Right kidney (tissue), 1 donor: Measurements from ENCODE around the gene MROH9.

Experiments
- DNase-seq: peaks from one replicate; pipeline ENCODE4 v3.0.0-alpha.2; 2016

The MROH9 gene

DNA sequence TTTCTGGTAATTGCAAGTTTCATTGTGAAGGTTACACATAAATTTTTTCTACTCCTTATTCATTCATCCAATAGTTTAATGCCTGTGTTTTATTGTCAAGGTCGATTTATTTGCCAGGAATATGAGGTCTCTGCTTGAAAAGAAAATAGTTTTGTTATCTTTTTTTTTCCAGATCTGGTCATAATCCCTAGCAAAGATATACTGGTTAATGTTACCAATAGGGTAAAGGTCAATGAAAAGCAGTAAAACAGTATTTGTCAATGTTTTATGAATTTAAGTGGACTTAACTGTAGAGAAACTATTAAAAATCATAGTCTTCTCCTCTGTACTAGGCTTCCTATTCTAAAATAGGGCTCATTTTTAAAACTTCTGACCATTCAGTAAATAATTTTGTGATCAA is 147.3 kb downstream of the MROH9 start:
- DNase-seq = no peak

DNA sequence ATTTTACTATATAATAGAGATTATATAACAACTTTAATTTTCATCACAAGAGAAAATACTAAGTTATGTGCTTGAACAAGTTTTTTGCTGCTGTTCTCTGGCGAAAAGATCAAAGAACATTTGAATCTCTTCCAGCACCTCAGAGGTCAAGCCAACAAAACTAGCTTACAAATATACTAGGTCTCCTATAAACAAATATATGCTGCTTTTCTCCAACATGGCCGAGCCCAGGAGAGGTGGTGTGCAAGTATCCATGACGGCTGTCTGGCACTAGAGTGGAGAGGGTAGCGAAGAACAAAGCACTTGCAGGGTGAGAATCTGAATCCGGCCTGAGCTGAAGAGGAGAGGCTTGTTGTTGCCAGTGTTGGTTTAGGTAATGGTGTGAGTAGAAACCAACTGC is 147.9 kb downstream of the MROH9 start:
- DNase-seq = no peak

DNA sequence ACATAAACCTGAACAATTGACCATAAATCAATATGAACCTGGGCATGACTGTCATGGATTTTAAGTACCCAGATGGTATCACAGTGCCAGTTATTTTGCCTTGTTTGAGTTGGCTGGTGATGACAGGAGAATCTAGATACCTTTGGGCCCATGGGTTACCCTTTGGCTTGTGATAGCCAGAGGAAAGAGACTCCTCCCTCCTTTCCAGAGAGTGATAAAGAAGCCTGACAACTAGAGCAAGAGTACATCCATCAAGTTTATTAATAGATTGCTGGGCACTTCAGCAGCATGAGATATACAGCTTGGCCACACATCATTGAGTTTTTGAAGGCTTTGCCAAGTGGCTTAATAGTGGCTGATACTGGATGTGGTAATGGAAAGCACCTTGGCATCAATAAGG is 148.8 kb downstream of the MROH9 start:
- no peak for DNase-seq

DNA sequence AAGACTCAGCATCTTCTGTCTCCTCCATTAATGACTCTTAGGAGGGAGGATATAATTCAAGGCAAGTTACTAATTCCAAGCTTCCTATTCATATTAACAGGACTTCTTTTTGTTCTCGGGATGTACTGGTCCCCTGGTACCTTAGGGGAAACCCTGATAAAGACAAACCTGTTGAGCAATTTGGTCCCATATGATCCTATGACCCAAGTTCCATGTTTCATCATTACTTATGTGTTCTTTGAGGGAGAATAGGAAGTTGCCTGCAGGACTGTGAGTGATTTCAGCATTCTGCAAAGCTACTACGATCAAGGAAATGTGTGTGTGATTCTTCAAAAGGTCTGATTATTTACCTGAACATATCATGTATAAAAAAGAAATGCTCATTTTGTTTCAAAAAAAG is 149.5 kb downstream of the MROH9 start:
- DNase-seq = no peak

DNA sequence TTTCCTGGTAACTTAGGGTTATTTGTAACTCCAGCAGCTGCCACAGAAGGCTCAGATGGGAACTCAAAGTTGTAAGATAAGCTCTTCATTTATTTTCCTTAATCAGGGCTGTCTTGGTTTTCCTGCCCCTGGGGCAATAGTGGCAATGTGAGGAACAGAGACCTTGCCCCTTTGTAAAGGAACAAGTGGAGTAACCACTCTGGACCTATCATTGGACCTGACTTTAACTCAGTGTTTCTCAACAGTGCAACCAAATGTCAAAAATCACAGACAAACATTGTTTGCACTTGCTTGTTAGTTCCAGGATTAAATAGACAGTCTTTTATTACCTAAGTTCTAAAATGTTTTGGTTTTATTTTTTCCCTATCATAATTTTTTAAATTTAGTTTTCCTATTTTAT is 152.6 kb downstream of the MROH9 start:
- DNase-seq = no peak

DNA sequence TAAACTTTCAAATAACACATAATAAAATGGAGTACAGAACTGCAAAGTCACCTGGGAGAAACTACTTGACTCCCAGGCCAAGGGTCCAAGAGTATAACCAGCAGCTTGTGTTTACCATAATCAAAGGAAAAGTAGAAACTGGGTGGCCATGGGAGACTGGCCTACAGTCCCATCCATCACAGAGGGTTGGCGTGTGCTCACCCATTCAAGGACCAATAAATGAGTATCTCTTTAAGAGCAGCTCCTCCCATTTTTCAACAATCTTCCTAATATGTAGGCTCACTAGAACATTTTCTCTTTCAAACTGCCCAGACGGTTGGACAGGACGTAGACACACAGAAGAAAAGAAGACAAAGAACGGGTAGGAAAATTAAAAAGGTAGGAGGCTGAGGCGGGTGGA is 155.3 kb downstream of the MROH9 start, which contains the start of gene FMO3:
TSS of gene FMO3 (plus strand) at position 302 of the 400 bp plus-strand sequence. CDS start 1,754 bp downstream, outside the sequence.
- DNase-seq = no peak

DNA sequence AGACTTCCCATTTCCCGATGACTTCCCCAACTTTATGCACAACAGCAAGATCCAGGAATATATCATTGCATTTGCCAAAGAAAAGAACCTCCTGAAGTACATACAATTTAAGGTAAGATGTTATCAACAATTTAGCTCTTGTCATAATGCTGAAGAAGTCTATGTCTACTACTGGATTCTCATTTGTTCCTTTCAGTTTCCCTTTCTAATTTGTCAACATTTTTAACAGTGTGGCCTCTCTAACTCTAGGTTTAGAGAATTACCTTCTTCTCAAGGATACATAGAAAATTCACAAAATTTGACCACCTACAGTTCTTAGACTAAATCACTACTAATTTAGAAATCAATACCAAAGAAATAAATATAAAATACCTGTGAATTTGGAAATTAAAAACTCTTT is 168.5 kb downstream of the MROH9 start:
- DNase-seq = no peak

DNA sequence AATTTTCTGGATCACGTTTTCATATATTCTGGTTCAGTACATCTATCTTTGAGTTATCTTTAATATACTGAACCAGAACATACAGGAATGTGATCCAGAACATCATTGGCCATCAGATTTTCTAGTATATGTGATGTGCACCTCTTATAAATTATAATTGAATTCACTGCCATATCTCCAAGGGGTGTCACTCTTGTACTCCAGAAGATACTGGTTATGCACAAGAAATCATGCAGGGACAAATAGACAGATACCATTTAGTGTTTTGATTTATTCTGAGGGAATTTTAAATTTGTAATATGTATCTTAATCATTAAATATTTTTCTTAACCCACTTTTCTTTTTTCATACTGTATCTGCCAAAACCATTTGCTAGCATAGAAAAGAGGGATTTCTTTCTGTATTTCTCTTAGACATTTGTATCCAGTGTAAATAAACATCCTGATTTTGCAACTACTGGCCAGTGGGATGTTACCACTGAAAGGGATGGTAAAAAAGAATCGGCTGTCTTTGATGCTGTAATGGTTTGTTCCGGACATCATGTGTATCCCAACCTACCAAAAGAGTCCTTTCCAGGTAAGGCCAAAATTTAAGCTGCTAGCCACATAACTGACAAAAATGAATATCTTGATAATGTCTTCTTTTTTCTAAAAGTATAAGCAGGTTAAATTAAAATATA is 172.1 kb downstream of the MROH9 start:
- no peak for DNase-seq

DNA sequence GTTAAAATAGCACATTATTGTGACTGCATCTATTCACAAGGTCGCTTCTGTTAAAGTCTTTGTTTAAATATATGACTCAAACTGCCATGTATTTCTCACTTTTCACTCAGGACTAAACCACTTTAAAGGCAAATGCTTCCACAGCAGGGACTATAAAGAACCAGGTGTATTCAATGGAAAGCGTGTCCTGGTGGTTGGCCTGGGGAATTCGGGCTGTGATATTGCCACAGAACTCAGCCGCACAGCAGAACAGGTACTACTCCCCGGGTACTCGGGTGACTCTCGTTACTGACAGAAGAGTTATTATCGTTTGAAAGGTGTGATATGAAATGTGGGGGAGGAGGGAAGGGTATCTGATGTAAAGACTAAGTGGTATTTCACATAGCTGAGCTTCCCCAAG is 172.6 kb downstream of the MROH9 start:
- no peak for DNase-seq

DNA sequence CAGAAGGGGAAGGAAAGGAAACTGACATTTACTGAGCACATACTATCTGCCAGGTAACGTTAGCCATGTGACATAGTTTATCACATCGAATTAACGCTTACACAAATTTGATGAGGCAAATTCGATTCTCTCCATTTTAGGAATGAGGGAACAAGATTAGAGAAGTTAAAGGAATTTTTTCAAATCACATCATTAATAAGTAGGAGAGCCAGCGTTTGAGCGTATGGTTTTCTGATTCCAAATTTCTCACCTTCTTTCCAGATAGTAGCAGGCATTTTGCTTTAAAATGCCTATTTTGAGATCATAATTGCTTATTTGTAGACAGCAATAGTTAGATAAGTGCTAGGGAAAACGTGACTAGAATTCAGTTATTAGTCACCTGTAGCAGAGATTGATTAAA is 174.6 kb downstream of the MROH9 start:
- DNase-seq = no peak

DNA sequence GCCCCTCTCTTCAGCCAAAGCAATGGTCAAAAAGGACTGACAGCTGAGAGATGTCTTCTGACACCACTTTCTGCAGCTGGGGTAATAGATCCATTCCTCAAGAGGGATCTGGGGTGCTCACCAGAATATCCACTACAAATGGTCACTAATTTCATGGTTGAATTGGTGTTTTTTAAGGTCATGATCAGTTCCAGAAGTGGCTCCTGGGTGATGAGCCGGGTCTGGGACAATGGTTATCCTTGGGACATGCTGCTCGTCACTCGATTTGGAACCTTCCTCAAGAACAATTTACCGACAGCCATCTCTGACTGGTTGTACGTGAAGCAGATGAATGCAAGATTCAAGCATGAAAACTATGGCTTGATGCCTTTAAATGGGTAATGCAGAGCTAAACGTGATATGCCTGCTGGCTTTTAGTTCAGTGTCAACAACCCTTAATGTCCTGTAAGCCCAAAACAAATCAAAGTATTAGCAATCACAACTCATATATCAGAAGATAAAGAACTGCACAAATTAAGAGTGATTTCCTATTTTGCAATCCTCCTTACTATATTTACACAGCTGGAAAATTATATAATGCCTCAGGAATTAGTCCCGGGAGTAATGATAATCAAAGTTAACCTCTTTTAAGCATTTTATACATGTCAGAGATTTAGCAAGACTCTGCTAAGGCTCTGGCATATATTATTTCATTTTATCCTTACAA is 175.4 kb downstream of the MROH9 start:
- no peak for DNase-seq

DNA sequence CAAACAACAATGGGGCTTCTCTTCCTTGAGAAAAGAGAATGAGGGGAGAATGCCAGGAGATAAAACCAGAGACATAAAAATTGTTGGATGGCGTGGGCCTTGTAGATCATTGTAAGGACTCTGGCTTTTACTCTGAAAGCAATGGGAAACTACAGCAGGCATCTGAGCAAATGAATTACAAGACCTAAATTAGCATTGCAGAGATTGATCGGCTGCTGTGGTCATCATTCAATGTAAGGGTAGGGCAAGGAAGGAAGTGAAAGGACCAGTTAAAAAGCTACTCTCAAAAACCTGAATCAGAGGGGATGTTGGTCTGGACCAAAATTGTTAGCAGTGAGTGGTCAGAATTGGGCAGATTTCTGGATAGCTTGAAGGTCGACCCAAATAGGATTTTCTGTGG is 176.8 kb downstream of the MROH9 start:
- DNase-seq = no peak

DNA sequence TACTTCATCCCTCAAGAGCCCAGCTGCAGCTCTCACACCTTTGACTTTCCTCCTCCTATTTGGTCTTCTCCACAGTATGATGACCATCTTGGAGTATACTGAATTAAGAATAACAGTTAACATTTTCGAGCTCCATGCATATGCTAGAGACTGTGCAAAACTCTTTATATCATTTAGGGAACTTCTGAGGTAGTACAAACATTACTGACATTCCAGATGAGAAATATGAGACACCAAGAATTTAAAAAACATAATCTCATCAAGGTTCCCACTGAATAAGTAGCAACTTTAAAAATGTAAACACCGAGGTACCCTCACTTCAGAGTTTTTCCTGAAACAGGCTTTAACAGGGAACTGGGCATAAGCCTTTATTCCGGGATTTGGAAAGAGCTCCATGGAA is 178.0 kb downstream of the MROH9 start:
- DNase-seq = no peak
